ENCODE results near the gene CREB3L4. TPM values are rescaled to one million over a fixed set of nuclear protein-coding genes. Genes with fewer than 3 reads are reported as not detected.

The CREB3L4 gene
- total RNA-seq, 2 experiments from 2014 or later: 5.6 to 7.4 TPM

DNA sequence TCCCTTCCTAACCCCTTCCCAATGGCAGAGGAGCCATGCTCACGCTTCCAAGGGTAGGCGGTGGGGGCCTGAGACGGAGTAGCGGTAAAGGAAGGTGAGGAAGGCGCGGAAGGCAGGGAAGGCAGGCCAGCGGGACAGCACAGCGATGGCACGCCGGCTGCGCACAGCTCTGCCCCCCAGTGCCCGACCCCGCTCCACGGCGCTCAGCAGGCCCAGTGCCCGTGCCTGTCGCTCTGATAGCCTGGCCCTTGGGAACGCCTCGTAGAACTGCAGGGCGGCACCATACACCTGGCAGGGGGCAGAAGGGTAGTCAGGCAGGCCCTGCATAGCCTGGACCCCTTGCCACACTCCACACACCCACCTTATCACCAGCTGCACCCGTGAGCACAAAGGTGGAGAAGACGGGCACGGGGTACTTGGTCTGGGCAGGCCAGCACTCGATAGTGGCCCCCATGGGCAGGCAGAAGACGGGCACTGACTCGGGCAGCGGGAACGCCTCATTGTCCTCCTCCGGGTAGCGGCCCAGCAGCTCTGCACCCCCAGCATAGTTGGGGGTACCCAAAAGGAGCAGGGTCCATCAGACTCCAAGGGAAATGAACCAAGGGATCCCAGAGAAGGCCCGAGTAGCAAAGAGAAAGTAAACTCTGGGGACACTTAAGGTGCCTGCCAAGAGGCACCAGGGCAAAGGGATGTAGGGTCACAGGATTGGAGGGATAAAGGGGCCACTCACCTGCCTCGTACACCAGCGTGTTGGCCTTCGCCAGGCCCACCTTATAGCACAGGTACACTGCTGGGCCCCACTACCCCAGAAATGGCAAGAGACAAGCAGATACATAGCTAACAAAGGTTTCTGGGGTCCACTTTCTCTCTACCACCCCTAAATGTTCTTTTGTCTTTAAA, 25.6 kb upstream of the CREB3L4 start:
- Mint-ChIP-seq H3K27ac (no peak overlapping the region), H3K4me3 (no peak overlapping the region), H3K4me1 (ENCODE audit: low read depth) (peaks cover 21% of the 10 kb centered on the region), H3K36me3 (ENCODE audit: low read depth) (peaks cover 25% of the 10 kb centered on the region), H3K27me3 (ENCODE audit: low read depth) (no peaks in the 10 kb centered on the region), H3K9me3 (no peaks in the 10 kb centered on the region)
- intact Hi-C loops (cut with micrococcal nuclease): no loop called here
- CTCF ChIA-PET: no interaction called here
- DNase-seq: no peak

DNA sequence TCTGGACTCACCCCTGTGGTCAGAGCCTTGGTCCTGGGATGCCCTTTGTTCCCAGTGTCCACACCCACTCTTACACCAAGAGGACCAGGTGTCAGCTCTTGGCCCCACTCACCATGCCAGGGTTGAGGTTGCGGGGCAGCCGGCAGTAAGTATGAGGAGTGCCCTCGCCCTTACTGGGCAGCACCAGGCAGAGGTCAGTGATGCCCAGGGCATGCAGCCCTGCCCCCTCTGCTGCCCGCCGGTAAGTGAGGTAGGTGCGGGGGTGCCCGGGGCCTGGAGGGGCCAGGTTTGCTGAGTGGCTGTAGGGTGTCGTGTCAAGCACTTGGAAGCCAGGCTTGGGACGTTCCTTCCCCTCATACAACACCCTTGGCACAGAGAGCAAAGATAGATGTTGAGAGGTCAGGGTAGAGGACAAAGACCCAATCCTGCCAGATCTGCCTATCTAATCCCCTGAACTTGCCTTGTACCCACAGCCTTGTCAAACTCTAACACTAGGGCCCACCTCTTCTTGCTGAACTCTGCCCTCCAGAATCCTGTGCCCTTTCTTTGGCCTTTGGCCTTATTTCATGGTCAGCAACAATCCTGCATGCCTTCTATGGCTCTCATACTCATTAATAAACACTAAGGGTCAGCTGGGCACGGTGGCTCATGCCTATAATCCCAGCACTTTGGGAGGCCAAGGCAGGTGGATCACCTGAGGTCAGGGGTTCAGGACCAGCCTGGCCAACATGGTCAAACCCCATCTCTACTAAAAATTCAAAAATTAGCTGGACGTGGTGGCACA, 24.7 kb upstream of the CREB3L4 start:
- Mint-ChIP-seq H3K9me3 (no peaks in the 10 kb centered on the region), H3K4me3 (no peak overlapping the region), H3K27ac (peak overlapping the region; percentile 20), H3K4me1 (ENCODE audit: low read depth) (peaks cover 21% of the 10 kb centered on the region), H3K36me3 (ENCODE audit: low read depth) (peaks cover 22% of the 10 kb centered on the region), H3K27me3 (ENCODE audit: low read depth) (no peaks in the 10 kb centered on the region)
- DNase-seq: no peak
- intact Hi-C loops (cut with micrococcal nuclease): no loop called here
- CTCF ChIA-PET: interaction anchor here (0.9 kb wide), 1 partner anchor 44 kb away, joined by 3 read pairs; no protein-coding TSS in a partner anchor

DNA sequence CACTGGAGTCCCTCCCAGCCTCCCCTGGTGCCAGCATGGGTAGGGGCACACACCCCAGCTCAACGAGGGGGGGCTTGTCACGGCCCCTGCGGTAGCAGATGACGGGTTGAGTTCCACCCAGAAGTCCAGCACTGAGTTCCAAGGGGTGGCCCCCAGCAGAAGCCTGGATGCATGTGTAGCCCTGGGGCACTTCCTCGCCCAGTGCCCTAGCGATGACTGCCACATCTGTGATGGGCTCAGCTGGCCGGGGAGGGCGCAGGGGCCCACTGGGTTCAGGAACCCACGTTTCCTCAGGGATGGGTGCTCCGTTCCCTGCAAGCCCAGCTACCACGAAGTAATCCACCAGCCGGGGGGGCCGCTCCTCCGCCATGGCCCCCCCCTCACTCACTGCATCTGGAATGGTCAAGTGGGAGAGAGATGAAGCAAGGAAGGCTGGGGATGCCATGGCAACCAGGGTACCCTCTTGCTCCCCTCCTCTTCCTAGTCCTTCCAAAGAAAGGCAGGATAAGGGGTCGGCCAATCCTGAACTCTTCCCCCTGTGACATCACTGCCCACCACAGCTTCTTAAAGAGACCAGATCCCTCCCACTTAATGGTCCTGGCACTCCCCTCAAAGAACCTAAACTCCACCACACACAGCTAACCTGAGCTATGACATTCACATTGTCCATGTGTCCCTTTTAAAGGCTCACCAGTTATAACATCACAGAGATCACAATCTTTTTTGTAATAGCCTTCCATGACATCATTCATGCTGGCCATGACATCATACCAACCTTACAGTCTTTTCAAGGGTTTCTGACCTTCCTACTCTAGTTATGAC, 23.5 kb upstream of the CREB3L4 start:
- intact Hi-C loops (cut with micrococcal nuclease): loop anchor here (2.0 kb wide), 1 partner anchor 273 kb away; the partner anchor contains the start of gene ILF2
- peak overlapping the region; percentile 92 for H3K4me3 Mint-ChIP-seq
- no peaks in the 10 kb centered on the region for H3K27me3 Mint-ChIP-seq (ENCODE audit: low read depth)
- no peaks in the 10 kb centered on the region for H3K9me3 Mint-ChIP-seq
- peaks cover 21% of the 10 kb centered on the region for H3K4me1 Mint-ChIP-seq (ENCODE audit: low read depth)
- CTCF ChIA-PET: interaction anchor here (0.7 to 3.4 kb wide), 12 partner anchors 10 to 384 kb away, joined by 3 to 19 read pairs (median 3); partner anchors contain the start of genes GATAD2B and RAB13
- peak; percentile 52 for DNase-seq
- H3K27ac Mint-ChIP-seq: peak overlapping the region; percentile 95
- peaks cover 27% of the 10 kb centered on the region for H3K36me3 Mint-ChIP-seq (ENCODE audit: low read depth)

DNA sequence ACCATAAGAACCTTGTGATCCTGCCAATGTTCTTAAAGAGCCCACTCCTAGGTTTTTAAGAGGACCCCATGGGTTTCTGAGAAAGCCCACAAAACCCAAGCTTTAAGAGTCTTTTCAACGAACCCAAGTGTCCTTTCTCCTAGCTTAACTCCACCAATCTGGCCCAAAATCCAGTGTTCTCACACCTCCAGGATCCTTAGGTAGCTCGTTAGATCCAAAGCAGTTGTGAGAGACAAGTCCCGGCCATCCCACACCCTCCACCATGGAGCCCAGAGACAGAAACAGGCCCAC, 22.9 kb upstream of the CREB3L4 start:
- CTCF ChIA-PET: interaction anchor here (0.7 to 3.4 kb wide), 12 partner anchors 11 to 383 kb away, joined by 3 to 19 read pairs (median 3); partner anchors contain the start of genes GATAD2B and RAB13
- Mint-ChIP-seq H3K4me1 (ENCODE audit: low read depth) (peaks cover 21% of the 10 kb centered on the region), H3K27ac (peak overlapping the region; percentile 95), H3K9me3 (no peaks in the 10 kb centered on the region), H3K36me3 (ENCODE audit: low read depth) (peaks cover 27% of the 10 kb centered on the region), H3K4me3 (peak overlapping the region; percentile 92), H3K27me3 (ENCODE audit: low read depth) (no peaks in the 10 kb centered on the region)
- intact Hi-C loops (cut with micrococcal nuclease): loop anchor here (1.0 to 2.0 kb wide), 6 partner anchors 14 to 274 kb away; partner anchors contain the start of genes CRTC2, ILF2, RAB13 and RPS27
- DNase-seq: no peak

DNA sequence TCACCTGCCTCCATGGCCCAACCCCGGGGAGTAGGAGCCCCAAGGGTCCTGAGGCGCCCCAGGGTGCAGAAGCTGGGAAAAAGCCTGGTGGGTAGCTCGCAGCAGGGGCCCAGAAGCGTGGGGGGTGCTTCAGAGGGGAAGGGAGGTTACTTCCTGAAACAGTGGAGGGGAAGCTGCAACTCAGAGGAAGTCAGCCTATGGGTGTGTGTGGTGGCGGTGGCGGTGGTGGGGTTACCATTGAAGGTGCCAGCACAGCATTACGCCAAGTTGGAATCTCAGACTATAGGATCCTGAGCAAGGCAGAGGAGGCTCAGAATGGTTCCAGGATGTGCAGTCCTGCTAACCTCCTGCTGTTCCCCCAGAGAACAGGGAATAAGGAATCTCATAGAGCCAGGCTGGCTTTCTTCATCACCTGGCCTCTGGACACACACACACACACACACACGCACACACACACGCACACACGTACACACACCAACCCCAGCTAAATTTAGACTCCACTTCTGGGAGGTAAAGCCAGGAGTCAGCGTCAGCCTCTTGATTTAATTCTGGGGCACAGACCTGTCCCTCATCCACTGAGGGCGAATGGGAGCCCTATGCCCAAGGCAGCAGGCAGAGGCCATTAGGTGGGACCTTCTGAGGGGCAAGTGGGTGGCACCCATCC, 22.4 kb upstream of the CREB3L4 start:
- CTCF ChIA-PET: interaction anchor here (0.7 to 3.4 kb wide), 14 partner anchors 11 to 383 kb away, joined by 3 to 19 read pairs (median 4); partner anchors contain the start of genes GATAD2B, RAB13 and SLC39A1
- peak overlapping the region; percentile 92 for H3K4me3 Mint-ChIP-seq
- intact Hi-C loops (cut with micrococcal nuclease): loop anchor here (1.0 to 2.0 kb wide), 6 partner anchors 13 to 274 kb away; partner anchors contain the start of genes CRTC2, ILF2, RAB13 and RPS27
- H3K27ac Mint-ChIP-seq: peak overlapping the region; percentile 95
- H3K9me3 Mint-ChIP-seq: no peaks in the 10 kb centered on the region
- peak; percentile 84 for DNase-seq
- H3K36me3 Mint-ChIP-seq (ENCODE audit: low read depth): peaks cover 28% of the 10 kb centered on the region
- peaks cover 21% of the 10 kb centered on the region for H3K4me1 Mint-ChIP-seq (ENCODE audit: low read depth)
- H3K27me3 Mint-ChIP-seq (ENCODE audit: low read depth): no peaks in the 10 kb centered on the region

DNA sequence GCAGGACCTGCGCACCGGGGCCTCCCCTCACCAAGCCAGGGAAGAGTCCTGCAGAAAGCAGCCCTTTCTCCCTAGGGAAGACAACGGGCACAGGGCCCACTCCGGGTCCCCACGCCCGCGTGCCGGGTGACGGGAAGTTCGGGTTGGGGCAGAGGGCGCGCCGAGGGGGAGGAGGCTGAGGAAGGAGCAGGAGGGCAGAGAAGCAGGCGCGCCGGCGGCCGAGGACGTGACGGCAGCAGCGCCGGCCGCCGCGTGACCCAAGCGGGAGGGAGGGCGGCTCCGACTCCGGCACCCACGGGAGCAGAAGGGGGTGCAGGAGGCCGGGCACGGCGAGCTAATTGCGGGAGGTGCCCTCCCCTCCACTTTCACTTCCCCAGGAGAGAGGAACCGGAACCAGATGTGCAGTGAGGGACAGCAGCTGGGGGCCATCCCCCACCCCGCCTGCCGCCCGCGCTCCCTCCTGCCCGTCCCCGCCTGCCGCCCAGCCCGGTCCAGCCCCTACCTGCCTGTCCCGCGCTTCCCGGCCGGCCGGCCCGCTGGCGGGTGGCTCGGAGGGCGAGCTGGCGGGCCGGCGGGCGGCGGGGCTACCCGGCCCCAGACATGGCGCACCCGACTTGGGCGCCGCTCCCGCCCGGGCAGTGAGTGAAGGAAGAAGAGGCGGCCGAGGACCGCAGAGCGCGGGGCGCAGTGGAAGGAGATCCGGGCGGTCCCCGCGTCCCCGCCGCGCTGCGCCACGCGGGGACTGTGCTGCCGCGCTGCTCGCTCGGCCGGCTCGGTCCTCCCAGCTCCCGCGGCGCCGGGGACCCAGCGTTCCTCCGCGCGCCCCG, 21.7 kb upstream of the CREB3L4 start:
- Mint-ChIP-seq H3K9me3 (no peaks in the 10 kb centered on the region), H3K27ac (peak overlapping the region; percentile 95), H3K27me3 (ENCODE audit: low read depth) (no peaks in the 10 kb centered on the region), H3K4me1 (ENCODE audit: low read depth) (peaks cover 21% of the 10 kb centered on the region), H3K4me3 (peak overlapping the region; percentile 92), H3K36me3 (ENCODE audit: low read depth) (peaks cover 32% of the 10 kb centered on the region)
- intact Hi-C loops (cut with micrococcal nuclease): loop anchor here (1.0 to 2.0 kb wide), 9 partner anchors 12 to 435 kb away; partner anchors contain the start of genes CRTC2, ILF2, RAB13 and RPS27
- peak; percentile 74 for DNase-seq
- CTCF ChIA-PET: interaction anchor here (0.6 to 3.4 kb wide), 15 partner anchors 10 to 149 kb away, joined by 3 to 19 read pairs (median 5); partner anchors contain the start of genes CRTC2, GATAD2B, RAB13 and SLC39A1

DNA sequence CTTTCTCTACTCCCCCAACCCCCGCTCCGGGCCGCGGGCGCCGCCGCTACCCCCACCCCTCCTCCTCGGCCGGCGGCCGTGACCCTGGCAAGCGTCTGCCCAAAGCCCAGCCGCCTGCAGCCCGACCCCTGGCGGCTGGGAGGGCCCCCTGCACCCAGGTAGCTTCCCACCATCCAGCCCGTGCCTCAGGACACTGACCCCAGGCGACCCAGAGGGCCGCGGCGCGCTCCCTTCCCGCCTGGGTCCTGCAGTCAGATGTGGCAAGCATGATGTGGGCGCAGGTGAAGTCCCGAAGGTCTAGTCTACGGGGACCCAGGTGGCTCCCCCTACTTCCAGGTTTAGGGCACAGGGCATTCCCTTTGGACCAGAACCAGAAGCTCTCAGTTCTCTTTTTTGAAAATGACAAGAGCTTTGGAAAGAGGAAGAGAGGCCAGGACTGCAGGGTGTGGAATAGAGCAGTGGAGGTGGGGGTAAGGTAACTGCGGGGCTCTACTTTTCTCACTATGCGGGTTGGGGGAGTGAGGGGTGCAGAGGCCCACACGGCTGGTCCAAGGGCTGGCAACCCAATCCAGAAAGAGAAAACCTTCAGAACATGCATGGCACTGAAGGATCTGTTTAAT, 21.0 kb upstream of the CREB3L4 start, which contains the start of gene DENND4B:
Gene DENND4B (minus strand): TSS at position 97 of the 620 bp plus-strand sequence. CDS start 2,344 bp downstream, outside the sequence.
- Mint-ChIP-seq H3K27ac (peak within 1 kb of the TSS; percentile 95), H3K27me3 (ENCODE audit: low read depth) (no peaks in the 10 kb centered on the region), H3K9me3 (no peaks in the 10 kb centered on the region), H3K4me3 (peak within 1 kb of the TSS; percentile 92), H3K4me1 (ENCODE audit: low read depth) (peaks cover 21% of the 10 kb centered on the region), H3K36me3 (ENCODE audit: low read depth) (peaks cover 32% of the 10 kb centered on the region)
- CTCF ChIA-PET: interaction anchor here (0.6 to 3.4 kb wide), 15 partner anchors 10 to 150 kb away, joined by 3 to 19 read pairs (median 5); partner anchors contain the start of genes CRTC2, GATAD2B, RAB13 and SLC39A1
- intact Hi-C loops (cut with micrococcal nuclease): loop anchor here (1.0 to 2.0 kb wide), 3 partner anchors 125 to 435 kb away; no protein-coding TSS in a partner anchor
- peak; percentile 71 for DNase-seq

DNA sequence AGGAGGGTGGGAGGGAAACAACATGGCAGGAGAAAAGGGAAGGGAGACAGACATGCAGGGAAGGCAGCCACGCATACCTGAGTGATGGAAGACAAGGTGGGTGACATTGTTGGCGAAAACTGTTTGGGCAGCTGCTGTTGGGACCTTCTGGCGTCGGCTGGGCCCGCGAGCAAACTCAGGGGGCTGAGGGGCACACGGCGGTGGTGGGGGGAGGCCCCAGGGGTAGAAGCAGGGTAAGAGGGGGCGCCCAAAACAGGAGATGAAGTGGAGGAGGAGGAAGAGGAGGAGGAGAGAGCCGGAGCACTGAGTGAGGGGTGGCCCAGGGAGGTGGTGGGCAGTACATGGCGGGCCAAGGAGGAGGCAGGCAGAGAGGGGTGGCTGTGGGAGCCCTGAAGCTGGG, 16.5 kb upstream of the CREB3L4 start:
- peaks cover 25% of the 10 kb centered on the region for H3K4me1 Mint-ChIP-seq (ENCODE audit: low read depth)
- H3K9me3 Mint-ChIP-seq: no peaks in the 10 kb centered on the region
- DNase-seq: no peak
- CTCF ChIA-PET: no interaction called here
- no peak overlapping the region for H3K4me3 Mint-ChIP-seq
- peak overlapping the region; percentile 56 for H3K27ac Mint-ChIP-seq
- H3K27me3 Mint-ChIP-seq (ENCODE audit: low read depth): no peaks in the 10 kb centered on the region
- H3K36me3 Mint-ChIP-seq (ENCODE audit: low read depth): peaks cover 31% of the 10 kb centered on the region
- intact Hi-C loops (cut with micrococcal nuclease): no loop called here

DNA sequence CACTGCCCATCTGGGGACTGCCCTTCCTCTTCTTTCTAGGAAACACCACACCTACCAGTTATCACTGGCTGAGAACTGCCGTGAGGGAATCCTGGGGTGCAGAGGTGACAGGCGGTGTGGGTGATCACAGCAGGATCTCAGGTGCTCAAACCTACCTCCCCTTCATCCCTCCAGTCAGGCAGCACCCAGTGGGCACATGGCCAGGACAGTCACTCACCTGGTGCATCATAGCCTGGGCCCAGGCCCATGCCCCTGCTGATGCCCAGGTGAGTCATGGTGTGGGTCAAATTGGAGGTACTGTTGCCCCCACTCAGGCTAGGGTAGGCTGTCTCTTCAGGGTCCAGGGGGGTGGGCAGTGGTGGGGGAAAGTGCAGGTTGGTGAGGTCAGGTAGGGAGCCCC, 15.9 kb upstream of the CREB3L4 start:
- CTCF ChIA-PET: no interaction called here
- H3K27me3 Mint-ChIP-seq (ENCODE audit: low read depth): no peaks in the 10 kb centered on the region
- peaks cover 31% of the 10 kb centered on the region for H3K36me3 Mint-ChIP-seq (ENCODE audit: low read depth)
- H3K9me3 Mint-ChIP-seq: no peaks in the 10 kb centered on the region
- no peak for DNase-seq
- intact Hi-C loops (cut with micrococcal nuclease): no loop called here
- peaks cover 30% of the 10 kb centered on the region for H3K4me1 Mint-ChIP-seq (ENCODE audit: low read depth)
- H3K27ac Mint-ChIP-seq: no peak overlapping the region
- no peak overlapping the region for H3K4me3 Mint-ChIP-seq

DNA sequence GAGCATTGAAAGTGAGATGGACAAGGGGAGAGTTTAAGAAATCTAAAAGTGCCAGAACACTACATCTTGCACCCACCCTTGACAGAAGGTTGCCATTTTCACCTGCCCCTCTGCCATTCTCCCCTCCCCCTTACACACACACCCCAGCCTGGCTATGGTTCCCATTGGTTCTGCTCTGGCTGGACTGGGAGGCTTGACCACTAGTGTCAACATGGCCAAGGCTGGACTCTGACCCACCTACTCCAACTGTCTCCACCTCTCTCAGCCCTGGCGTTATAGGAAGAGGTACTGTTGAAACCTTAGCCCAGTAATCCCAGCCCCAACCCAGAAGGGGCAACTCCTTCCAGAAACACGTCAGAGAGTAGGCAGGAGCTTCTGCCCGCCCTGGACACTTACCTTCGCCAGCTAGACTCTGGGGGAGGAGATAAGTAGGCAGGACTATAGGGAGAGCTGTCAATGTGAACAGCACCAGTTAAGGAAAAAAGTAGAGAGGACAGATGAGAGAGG, 13.8 kb upstream of the CREB3L4 start:
- intact Hi-C loops (cut with micrococcal nuclease): no loop called here
- no peak for DNase-seq
- peaks cover 28% of the 10 kb centered on the region for H3K36me3 Mint-ChIP-seq (ENCODE audit: low read depth)
- peak overlapping the region; percentile 27 for H3K27ac Mint-ChIP-seq
- CTCF ChIA-PET: no interaction called here
- H3K9me3 Mint-ChIP-seq: no peaks in the 10 kb centered on the region
- H3K4me3 Mint-ChIP-seq: no peak overlapping the region
- H3K4me1 Mint-ChIP-seq (ENCODE audit: low read depth): peaks cover 36% of the 10 kb centered on the region
- no peaks in the 10 kb centered on the region for H3K27me3 Mint-ChIP-seq (ENCODE audit: low read depth)

Measured in activated naive CD4-positive, alpha-beta T cell treated with anti-CD3 and anti-CD28 coated beads for 36 hours (primary cell).